SK-N-SH (cell line): Measurements from ENCODE around the gene TMEM50B. TPM values are rescaled to one million over a fixed set of nuclear protein-coding genes. Genes with fewer than 3 reads are reported as not detected.

Experiments used
- CTCF ChIA-PET: fragments of 300-600, 350-600 bp; formaldehyde crosslinking; extraction: SDS; loops from one replicate; lab custom pipeline; 2021; lab: Yijun Ruan, JAX
- POLR2A ChIA-PET: fragments of 350-600 bp; sonication (Branson Sonifier 250); formaldehyde crosslinking; extraction: SDS; loops from one replicate; lab custom pipeline; 2020; ENCODE audit warnings: antibody characterized with exemption, inconsistent platforms; lab: Yijun Ruan, JAX
- DNase-seq: peaks from one replicate; pipeline ENCODE4 v3.0.0; 2012
- H2AFZ ChIP-seq: fragments of 200-600 bp; sonication (generic); 2 replicates; pipeline ENCODE4 v1.8.1; 2016; ENCODE audit warnings: antibody characterized with exemption, mild to moderate bottlenecking, low read depth
- H3F3A ChIP-seq: fragments of 200-600 bp; sonication (generic); replicated peaks from 2 replicates; pipeline ENCODE3; 2016; ENCODE audit warnings: antibody characterized with exemption, mild to moderate bottlenecking; ENCODE audit not compliant: insufficient read depth
- H3K27ac ChIP-seq, 2 experiments: fragments of 200-500 bp in 1 of 2; fragments of 200-600 bp in 1 of 2; sonication (Bioruptor generic) in 1 of 2; sonication (generic), shearing (Covaris generic) in 1 of 2; 2 replicates each; pipeline versions ENCODE4 v1.5.1 to v1.6.1; 2014 to 2016; ENCODE audit warnings: low read depth in 2 of 2, inconsistent platforms in 1 of 2, low read length in 1 of 2, mild to moderate bottlenecking in 1 of 2, mixed read lengths in 1 of 2
- H3K27me3 ChIP-seq: fragments of 200-600 bp; sonication (generic), shearing (Covaris generic); 2 replicates; pipeline ENCODE4 v1.6.1; 2016; ENCODE audit warnings: mixed run types; ENCODE audit not compliant: insufficient read depth
- H3K36me3 ChIP-seq, 2 experiments: fragments of 200-500 bp in 1 of 2; fragments of 200-600 bp in 1 of 2; sonication (Bioruptor generic) in 1 of 2; sonication (generic) in 1 of 2; replicated peaks in 1 of 2; 2 replicates each; pipeline versions ENCODE3 to v1.5.1; 2014 to 2016; ENCODE audit warnings: low read length in 1 of 2, mild to moderate bottlenecking in 1 of 2; ENCODE audit not compliant: insufficient read depth in 2 of 2, control insufficient read depth in 1 of 2
- H3K4me1 ChIP-seq, 2 experiments: fragments of 200-500 bp in 1 of 2; fragments of 200-600 bp in 1 of 2; sonication (Bioruptor generic) in 1 of 2; sonication (generic), shearing (Covaris generic) in 1 of 2; 2 replicates each; pipeline versions ENCODE4 v1.5.1 to v1.6.1; 2014 to 2016; ENCODE audit warnings: low read depth in 1 of 2, low read length in 1 of 2, mixed run types in 1 of 2; ENCODE audit not compliant: insufficient read depth in 2 of 2, control insufficient read depth in 1 of 2
- H3K4me2 ChIP-seq: fragments of 200-600 bp; sonication (generic), shearing (Covaris generic); 2 replicates; pipeline ENCODE4 v1.6.1; 2017; ENCODE audit warnings: mixed run types
- H3K4me3 ChIP-seq, 2 experiments: fragments of 200-500 bp in 1 of 2; fragments of 200-600 bp in 1 of 2; sonication (Bioruptor generic) in 1 of 2; sonication (generic), shearing (Covaris generic) in 1 of 2; 2 replicates each; pipeline versions ENCODE4 v1.5.1 to v1.8.1; 2014 to 2016; ENCODE audit warnings: low read depth in 2 of 2, inconsistent platforms in 1 of 2, low read length in 1 of 2, mild to moderate bottlenecking in 1 of 2, mixed read lengths in 1 of 2, moderate library complexity in 1 of 2
- H3K79me2 ChIP-seq: fragments of 200-600 bp; sonication (generic); 2 replicates; pipeline ENCODE4 v1.8.1; 2017; ENCODE audit warnings: mild to moderate bottlenecking; ENCODE audit not compliant: insufficient read depth
- H3K9ac ChIP-seq: fragments of 200-600 bp; sonication (generic); 2 replicates; pipeline ENCODE4 v1.6.1; 2017; ENCODE audit warnings: mixed run types
- H3K9me2 ChIP-seq: fragments of 200-600 bp; sonication (generic); 2 replicates; pipeline ENCODE4 v1.6.1; 2017; ENCODE audit warnings: mixed run types
- H3K9me3 ChIP-seq: fragments of 200-600 bp; sonication (generic); 2 replicates; pipeline ENCODE4 v1.6.1; 2017; ENCODE audit warnings: mixed run types, mild to moderate bottlenecking, moderate library complexity
- H4K20me1 ChIP-seq: fragments of 200-600 bp; sonication (generic); 2 replicates; pipeline ENCODE4 v1.6.1; 2017; ENCODE audit warnings: mild to moderate bottlenecking, mixed run types; ENCODE audit not compliant: insufficient read depth
- CHD2 ChIP-seq: fragments of 150-350 bp; IDR thresholded peaks from 2 replicates; pipeline ENCODE4 v1.6.1; 2018; ENCODE audit warnings: low read length; ENCODE audit not compliant: partially characterized antibody
- CTCF ChIP-seq: fragments of 200-600 bp; sonication (generic); IDR thresholded peaks from 2 replicates; pipeline ENCODE4 v1.6.1; 2017; ENCODE audit warnings: antibody characterized with exemption, mild to moderate bottlenecking, moderate library complexity
- EZH2phosphoT487 ChIP-seq: fragments of 200-600 bp; sonication (generic); IDR thresholded peaks from 2 replicates; pipeline ENCODE4 v1.6.1; 2017; ENCODE audit warnings: low read depth, mixed run types, mild to moderate bottlenecking, antibody characterized with exemption, moderate library complexity, borderline replicate concordance
- FOXJ3 ChIP-seq: sonication (generic); formaldehyde crosslinking; IDR thresholded peaks from 2 replicates; pipeline ENCODE4 v1.5.1; 2020; ENCODE audit warnings: mild to moderate bottlenecking, missing genetic modification reagents
- IRF3 ChIP-seq: fragments of 150-350 bp; IDR thresholded peaks from 2 replicates; pipeline ENCODE4 v1.6.1; 2016; ENCODE audit warnings: mild to moderate bottlenecking, low read depth, low read length
- MAX ChIP-seq: IDR thresholded peaks from 2 replicates; pipeline ENCODE4 v1.4.0; 2012; ENCODE audit warnings: low read depth
- MEF2A ChIP-seq: IDR thresholded peaks from 2 replicates; pipeline ENCODE4 v1.4.0; 2012; ENCODE audit warnings: low read depth, borderline replicate concordance
- MXI1 ChIP-seq: IDR thresholded peaks from 2 replicates; pipeline ENCODE4 v1.6.1; 2012; ENCODE audit warnings: mild to moderate bottlenecking, low read depth, low read length, improper control_type of control experiment
- NFIC ChIP-seq: IDR thresholded peaks from 2 replicates; pipeline ENCODE4 v1.4.0; 2012; ENCODE audit warnings: borderline replicate concordance
- NRF1 ChIP-seq: IDR thresholded peaks from 2 replicates; pipeline ENCODE4 v1.6.1; 2012; ENCODE audit warnings: low read depth, mild to moderate bottlenecking, low read length
- PBX3 ChIP-seq: IDR thresholded peaks from 2 replicates; pipeline ENCODE4; 2012
- POLR2AphosphoS5 ChIP-seq: IDR thresholded peaks from 2 replicates; pipeline ENCODE4 v1.6.1; 2012; ENCODE audit warnings: low read depth, low read length
- RAD21 ChIP-seq: IDR thresholded peaks from 2 replicates; pipeline ENCODE4 v1.6.1; 2012; ENCODE audit warnings: mild to moderate bottlenecking, low read length
- RCOR1 ChIP-seq: fragments of 150-350 bp; IDR thresholded peaks from 2 replicates; pipeline ENCODE4 v1.6.1; 2017; ENCODE audit warnings: antibody characterized with exemption, low read length
- RXRA ChIP-seq: IDR thresholded peaks from 2 replicates; pipeline ENCODE4 v1.4.0; 2012; ENCODE audit warnings: low read depth, mild to moderate bottlenecking, borderline replicate concordance
- SIN3A ChIP-seq: IDR thresholded peaks from 2 replicates; pipeline ENCODE4 v1.6.1; 2012; ENCODE audit warnings: low read depth, mild to moderate bottlenecking, low read length, moderate library complexity, borderline replicate concordance
- SMC3 ChIP-seq: IDR thresholded peaks from 2 replicates; pipeline ENCODE4 v1.6.1; 2012; ENCODE audit warnings: low read depth, low read length, improper control_type of control experiment
- TAF1 ChIP-seq: IDR thresholded peaks from 2 replicates; pipeline ENCODE4 v1.6.1; 2012; ENCODE audit warnings: low read depth, mild to moderate bottlenecking, low read length, moderate library complexity, borderline replicate concordance
- TCF12 ChIP-seq: IDR thresholded peaks from 2 replicates; pipeline ENCODE4 v1.4.0; 2012
- TEAD4 ChIP-seq: IDR thresholded peaks from 2 replicates; pipeline ENCODE4 v1.4.0; 2012; ENCODE audit warnings: mild to moderate bottlenecking, borderline replicate concordance; ENCODE audit not compliant: insufficient read depth
- WGBS: methylation state at CpG from one replicate; pipeline ENCODE4 v1.1.6; 2017; ENCODE audit warnings: low lambda C conversion rate; 5-methylcytosine and 5-hydroxymethylcytosine counted together
- polyA plus RNA-seq, 3 experiments: library from polyadenylated mRNA; depleted of rRNA; stranded (reverse); fragments of >200 nt; gene quantifications; 2 replicates each; pipeline ENCODE4 v1.2.3, GENCODE V29; 2012

The TMEM50B gene
- polyA plus RNA-seq, 1 of the 3 experiments (the other 2 are of a cell fraction): 27.3 TPM

- peaks cover 0 to 30% of the 10 kb centered on the region in 2 experiments for H3K36me3 ChIP-seq
- WGBS: 92% methylated on average over 6 of the region's 6 CpGs
- no peak overlapping the region for H2AFZ ChIP-seq
- no peaks in the 10 kb centered on the region for H3K9me2 ChIP-seq
- H4K20me1 ChIP-seq: no peaks in the 10 kb centered on the region
- ChIA-PET POLR2A (no interaction called here), CTCF (interaction anchor here (1.0 to 5.1 kb wide), 6 partner anchors 10 to 515 kb away, joined by 3 to 25 read pairs (median 6); no protein-coding TSS in a partner anchor)
- no peak overlapping the region for H3K9ac ChIP-seq
- no peaks in the 10 kb centered on the region for H3K27me3 ChIP-seq
- H3F3A ChIP-seq: peaks cover 6% of the 10 kb centered on the region
- TF ChIP-seq SIN3A (no peak), MAX (no peak), TAF1 (no peak), NFIC (no peak), TCF12 (no peak), RCOR1 (no peak), PBX3 (no peak), NRF1 (no peak), RAD21 (no peak), MEF2A (no peak), FOXJ3 (CRISPR knock-in tag) (no peak), RXRA (no peak), TEAD4 (no peak)
- no peak overlapping the region for H3K4me3 ChIP-seq
- H3K27ac ChIP-seq: no peak overlapping the region
- H3K9me3 ChIP-seq: no peaks in the 10 kb centered on the region
- no peaks in the 10 kb centered on the region for H3K79me2 ChIP-seq
- H3K4me1 ChIP-seq: peaks cover 0 to 11% of the 10 kb centered on the region in 2 experiments; a peak in 1 of 4 replicates
- no peak overlapping the region for H3K4me2 ChIP-seq
- no peak for DNase-seq
Measured at GRCh38 chr21:33455686-33456446, 23.9 kb downstream of the TMEM50B start.

GRCh38 chr21:33452362-33452761, 27.4 kb downstream of the TMEM50B start:
- ChIA-PET POLR2A (no interaction called here), CTCF (interaction anchor here (1.0 kb wide), 1 partner anchor 9 kb away, joined by 3 read pairs; no protein-coding TSS in a partner anchor)
- no peak overlapping the region for H3K9ac ChIP-seq
- TF ChIP-seq MXI1 (no peak), IRF3 (no peak), POLR2AphosphoS5 (no peak), SMC3 (no peak), RCOR1 (no peak), MEF2A (no peak), EZH2phosphoT487 (no peak), TAF1 (no peak), CHD2 (no peak), CTCF (no peak), RAD21 (no peak)
- WGBS: 76% methylated on average over 3 of the region's 3 CpGs
- no peak overlapping the region for H2AFZ ChIP-seq
- no peaks in the 10 kb centered on the region for H4K20me1 ChIP-seq
- no peaks in the 10 kb centered on the region for H3F3A ChIP-seq
- peaks cover 0 to 5% of the 10 kb centered on the region in 2 experiments; a peak in 1 of 4 replicates for H3K4me1 ChIP-seq
- H3K36me3 ChIP-seq: peaks cover 0 to 40% of the 10 kb centered on the region in 2 experiments
- no peak overlapping the region for H3K4me2 ChIP-seq
- no peak overlapping the region for H3K27ac ChIP-seq
- DNase-seq: no peak
- no peaks in the 10 kb centered on the region for H3K79me2 ChIP-seq
- H3K4me3 ChIP-seq: no peak overlapping the region
- no peaks in the 10 kb centered on the region for H3K9me2 ChIP-seq
- H3K27me3 ChIP-seq: no peaks in the 10 kb centered on the region
- no peaks in the 10 kb centered on the region for H3K9me3 ChIP-seq
